Activated CD4-positive, alpha-beta T cell treated with anti-CD3 and anti-CD28 coated beads, Interleukin-2, amount 10 ng/mL, durations not matched to agents 7 days and 5 days (primary cell): Measurements from ENCODE around the gene DACH1. TPM values are rescaled to one million over a fixed set of nuclear protein-coding genes. Genes with fewer than 3 reads are reported as not detected.
"Not testable (repeated sequence)": the region's sequence is repeated elsewhere in the genome, so short reads cannot be mapped to it uniquely, and the experiment has no call there.

Experiments
- CTCF ChIA-PET: fragments of 350-600 bp; sonication (Branson Sonifier 250); formaldehyde crosslinking; loops from one replicate; lab custom pipeline; 2021; ENCODE audit warnings: antibody characterized with exemption; lab: Charles Lee
- POLR2A ChIA-PET: fragments of 350-600 bp; sonication (Branson Sonifier 250); formaldehyde crosslinking; loops from one replicate; lab custom pipeline; 2021; ENCODE audit warnings: antibody characterized with exemption; lab: Charles Lee
- DNase-seq: peaks from one replicate; pipeline ENCODE4 v3.0.0-alpha.2; 2020
- H3K27ac Mint-ChIP-seq: one replicate; pipeline ENCODE4 v1.8.0; 2021; ENCODE audit warnings: mild to moderate bottlenecking, moderate library complexity, mixed read lengths
- H3K27me3 Mint-ChIP-seq: one replicate; pipeline ENCODE4 v1.8.0; 2021; ENCODE audit warnings: mixed read lengths
- H3K36me3 Mint-ChIP-seq: one replicate; pipeline ENCODE4 v1.8.0; 2021; ENCODE audit warnings: low read depth, mixed read lengths
- H3K4me1 Mint-ChIP-seq: one replicate; pipeline ENCODE4 v1.8.0; 2021; ENCODE audit warnings: mixed read lengths
- H3K4me3 Mint-ChIP-seq: one replicate; pipeline ENCODE4 v1.8.0; 2021; ENCODE audit warnings: mild to moderate bottlenecking, moderate library complexity, mixed read lengths
- H3K9me3 Mint-ChIP-seq: one replicate; pipeline ENCODE4 v1.8.0; 2021; ENCODE audit warnings: mixed read lengths
- total RNA-seq, 2 experiments: library from RNA; stranded (reverse); gene quantifications; one replicate each; pipeline ENCODE4 v1.2.3, GENCODE V29; 2021

DACH1 gene
- total RNA-seq, 2 experiments from 2014 or later: not detected

DNA sequence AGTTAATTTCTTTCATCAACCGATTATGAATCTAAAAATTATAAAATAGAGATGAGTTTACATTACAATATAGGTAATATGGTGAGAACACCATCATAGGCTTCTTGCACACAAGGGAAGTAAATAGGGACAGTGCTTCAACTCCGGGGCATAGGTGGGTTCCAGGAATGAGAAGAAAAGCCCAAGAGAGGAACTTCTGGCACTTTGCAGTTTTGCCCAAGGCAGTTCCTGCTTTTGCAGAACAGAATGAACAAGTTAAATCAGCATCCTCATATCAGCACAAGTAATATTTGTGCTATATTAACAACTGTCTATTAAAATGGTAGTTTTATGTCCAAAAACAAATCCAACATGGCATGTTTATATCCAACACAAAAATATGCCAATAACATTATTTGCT lies 60.1 kb downstream of the DACH1 start:
- POLR2A ChIA-PET: no interaction called here
- no peak for DNase-seq
- no peaks in the 10 kb centered on the region for H3K9me3 Mint-ChIP-seq
- H3K4me1 Mint-ChIP-seq: no peaks in the 10 kb centered on the region
- H3K4me3 Mint-ChIP-seq: no peak overlapping the region
- H3K27me3 Mint-ChIP-seq: no peaks in the 10 kb centered on the region
- H3K27ac Mint-ChIP-seq: no peak overlapping the region
- CTCF ChIA-PET: no interaction called here
- no peaks in the 10 kb centered on the region for H3K36me3 Mint-ChIP-seq

DNA sequence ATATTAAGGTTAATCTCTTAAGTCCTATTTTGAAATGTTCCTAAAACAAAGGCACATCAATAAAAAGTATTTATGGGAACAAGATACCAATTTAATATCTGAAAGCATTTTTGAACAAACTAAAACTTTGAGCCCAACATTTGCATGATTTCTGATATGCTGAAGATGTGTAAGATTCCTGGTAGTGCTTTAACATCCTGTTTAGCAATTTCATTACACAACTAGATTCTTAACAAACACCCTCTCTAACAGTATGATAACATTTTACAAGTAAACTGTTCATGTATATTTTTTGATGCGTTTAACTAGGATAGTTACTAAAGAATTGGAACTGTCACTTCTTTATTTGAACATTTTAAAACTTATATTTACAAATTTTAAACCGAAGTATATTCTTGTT lies 63.9 kb downstream of the DACH1 start:
- Mint-ChIP-seq H3K27ac (no peak overlapping the region), H3K4me3 (no peak overlapping the region), H3K9me3 (no peaks in the 10 kb centered on the region), H3K27me3 (no peaks in the 10 kb centered on the region), H3K36me3 (no peaks in the 10 kb centered on the region), H3K4me1 (no peaks in the 10 kb centered on the region)
- POLR2A ChIA-PET: no interaction called here
- CTCF ChIA-PET: no interaction called here
- DNase-seq: no peak

DNA sequence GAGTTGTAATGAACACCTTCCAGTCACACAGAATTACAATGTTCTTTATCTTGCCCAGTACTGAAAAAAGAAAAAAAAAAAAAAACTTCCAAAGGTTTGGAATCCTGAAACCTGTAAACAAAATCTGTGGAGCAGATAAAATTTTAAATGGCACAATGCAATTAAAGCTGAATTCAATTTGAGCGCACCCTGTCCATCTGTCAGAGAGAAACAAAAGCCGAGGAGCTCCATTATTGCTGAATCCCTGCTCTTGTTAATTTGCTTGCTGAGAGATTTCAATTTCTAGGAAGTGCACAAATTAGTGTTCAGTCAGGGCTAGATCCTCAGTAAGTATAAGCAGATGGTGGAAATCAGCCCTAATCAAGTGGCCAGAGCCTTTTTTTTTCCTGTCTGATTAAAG lies 65.2 kb downstream of the DACH1 start:
- no peaks in the 10 kb centered on the region for H3K4me1 Mint-ChIP-seq
- H3K36me3 Mint-ChIP-seq: no peaks in the 10 kb centered on the region
- H3K27ac Mint-ChIP-seq: no peak overlapping the region
- H3K27me3 Mint-ChIP-seq: no peaks in the 10 kb centered on the region
- H3K4me3 Mint-ChIP-seq: no peak overlapping the region
- H3K9me3 Mint-ChIP-seq: no peaks in the 10 kb centered on the region
- POLR2A ChIA-PET: no interaction called here
- CTCF ChIA-PET: interaction anchor here (0.6 kb wide), 2 partner anchors 282 to 1121 kb away, joined by 3 to 4 read pairs; no protein-coding TSS in a partner anchor
- no peak for DNase-seq

DNA sequence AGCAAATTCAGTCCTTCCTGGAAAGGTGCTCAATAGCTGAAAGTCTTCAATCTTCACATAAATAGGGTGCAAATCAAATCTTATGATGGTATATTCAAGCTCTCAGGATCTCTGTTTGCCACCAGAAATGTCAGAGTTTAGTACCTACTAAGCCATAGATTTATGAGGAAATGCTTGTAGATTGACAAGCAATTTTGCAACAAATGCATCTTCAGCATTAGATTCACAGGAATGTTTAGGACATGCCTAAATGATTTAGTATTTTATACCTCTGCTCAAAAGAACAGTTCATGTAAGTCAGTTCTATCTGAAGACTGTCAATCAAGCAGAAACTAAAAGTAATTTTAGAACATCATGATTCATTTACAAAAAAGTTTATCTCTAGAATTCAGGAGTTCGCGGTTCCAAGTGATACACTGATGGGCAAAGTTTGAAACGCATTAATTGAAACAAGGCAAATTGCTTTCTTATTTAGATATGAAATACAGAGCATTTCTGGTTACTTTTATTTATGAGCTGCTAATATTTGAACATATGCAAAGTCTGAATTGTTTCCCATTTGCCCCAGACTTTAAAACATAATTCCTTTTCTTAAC lies 65.7 kb downstream of the DACH1 start:
- DNase-seq: no peak
- POLR2A ChIA-PET: no interaction called here
- Mint-ChIP-seq H3K27me3 (no peaks in the 10 kb centered on the region), H3K9me3 (no peaks in the 10 kb centered on the region), H3K4me3 (no peak overlapping the region), H3K4me1 (no peaks in the 10 kb centered on the region), H3K27ac (no peak overlapping the region), H3K36me3 (no peaks in the 10 kb centered on the region)
- CTCF ChIA-PET: no interaction called here

DNA sequence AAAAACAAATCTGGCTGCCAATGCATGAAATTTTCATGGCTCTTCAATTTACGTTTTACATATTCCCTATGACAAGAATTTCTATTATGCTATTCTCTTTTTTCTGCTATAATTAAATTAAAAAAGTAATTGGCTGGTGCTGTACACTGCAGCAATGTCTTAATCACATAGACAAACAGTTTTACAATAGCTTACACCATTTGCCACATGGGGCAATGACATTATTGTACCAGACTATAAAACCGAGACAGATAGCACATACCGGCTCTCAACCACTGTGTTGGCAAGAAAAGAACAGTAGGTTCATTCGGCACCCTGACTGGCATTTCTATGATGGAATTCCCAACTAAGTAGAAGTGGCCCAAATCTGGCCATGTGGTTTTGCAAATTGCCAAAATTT lies 67.7 kb downstream of the DACH1 start:
- H3K4me3 Mint-ChIP-seq: no peak overlapping the region
- H3K9me3 Mint-ChIP-seq: no peaks in the 10 kb centered on the region
- no peaks in the 10 kb centered on the region for H3K36me3 Mint-ChIP-seq
- no peaks in the 10 kb centered on the region for H3K4me1 Mint-ChIP-seq
- H3K27me3 Mint-ChIP-seq: no peaks in the 10 kb centered on the region
- ChIA-PET POLR2A (no interaction called here), CTCF (no interaction called here)
- H3K27ac Mint-ChIP-seq: no peak overlapping the region
- DNase-seq: no peak

DNA sequence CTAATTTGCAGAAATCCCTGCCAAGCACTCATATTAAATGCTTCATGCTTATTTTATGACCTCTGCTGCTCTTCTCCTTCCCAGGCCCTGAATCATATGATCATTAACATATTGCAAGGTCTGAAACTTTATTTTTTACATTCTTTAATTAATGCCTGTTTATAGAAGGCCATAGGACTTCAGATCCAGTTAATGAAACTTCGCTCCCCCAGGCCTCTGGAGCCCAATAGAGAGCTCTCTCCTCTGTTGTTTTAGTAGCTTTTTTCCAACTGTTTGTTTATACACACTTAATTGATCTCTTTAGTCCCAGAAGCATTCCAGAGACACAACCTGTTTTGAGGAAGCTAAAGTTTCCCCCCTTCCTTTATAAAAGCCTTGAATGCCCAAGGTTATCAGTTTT lies 68.3 kb downstream of the DACH1 start:
- H3K27ac Mint-ChIP-seq: no peak overlapping the region
- H3K4me3 Mint-ChIP-seq: no peak overlapping the region
- ChIA-PET CTCF (no interaction called here), POLR2A (no interaction called here)
- no peaks in the 10 kb centered on the region for H3K4me1 Mint-ChIP-seq
- no peaks in the 10 kb centered on the region for H3K36me3 Mint-ChIP-seq
- no peaks in the 10 kb centered on the region for H3K27me3 Mint-ChIP-seq
- H3K9me3 Mint-ChIP-seq: no peaks in the 10 kb centered on the region
- no peak for DNase-seq

DNA sequence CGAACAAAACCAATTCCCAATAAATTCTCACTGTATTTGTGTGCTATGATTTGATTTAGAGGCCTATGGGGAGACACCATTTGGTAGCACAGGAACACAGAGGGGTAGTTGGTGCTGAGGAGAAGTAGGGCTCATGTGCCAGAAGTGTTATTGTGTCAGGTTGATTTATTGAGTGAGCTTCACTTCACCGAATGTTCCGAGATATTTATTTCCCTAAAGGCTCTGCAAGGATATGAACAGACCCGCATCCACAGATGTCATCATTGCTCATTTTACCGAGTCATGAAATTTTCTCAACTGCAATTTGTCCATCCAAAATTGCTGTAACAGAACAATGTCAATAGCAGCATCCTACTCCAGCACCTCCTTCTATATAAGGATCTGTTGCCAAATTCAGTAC lies 69.5 kb downstream of the DACH1 start:
- Mint-ChIP-seq H3K27ac (no peak overlapping the region), H3K4me3 (no peak overlapping the region), H3K4me1 (no peaks in the 10 kb centered on the region), H3K27me3 (no peaks in the 10 kb centered on the region), H3K9me3 (no peaks in the 10 kb centered on the region), H3K36me3 (no peaks in the 10 kb centered on the region)
- POLR2A ChIA-PET: no interaction called here
- no peak for DNase-seq
- CTCF ChIA-PET: no interaction called here

DNA sequence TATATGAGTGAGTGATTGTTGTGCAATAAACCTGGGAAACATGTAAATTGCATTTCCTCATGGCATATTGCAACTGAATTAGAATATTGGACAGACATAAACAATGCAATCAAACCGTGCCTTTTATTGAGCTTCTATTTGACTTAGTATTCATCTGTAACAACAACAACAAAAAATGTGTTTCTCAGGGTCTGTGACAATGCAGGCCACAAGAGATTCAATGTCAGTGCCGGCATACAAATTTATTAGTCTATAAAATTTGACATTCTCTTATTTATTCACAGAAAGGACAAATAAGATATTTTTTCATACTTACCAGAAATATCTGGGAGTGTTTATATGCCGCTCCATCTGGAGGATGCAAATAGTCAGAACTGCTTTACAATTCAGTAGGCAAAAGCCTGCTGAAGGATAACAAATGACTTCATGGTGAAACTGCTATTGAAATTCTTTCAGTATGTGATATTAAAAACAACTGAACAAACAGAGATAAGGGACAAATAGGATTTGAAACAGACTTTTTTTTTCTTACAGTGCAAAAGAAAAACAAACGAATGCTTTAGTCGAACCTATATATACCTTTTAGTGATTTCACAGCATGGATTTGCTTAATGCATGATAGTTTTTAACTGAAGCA lies 77.2 kb downstream of the DACH1 start:
- CTCF ChIA-PET: no interaction called here
- H3K4me3 Mint-ChIP-seq: no peak overlapping the region

DNA sequence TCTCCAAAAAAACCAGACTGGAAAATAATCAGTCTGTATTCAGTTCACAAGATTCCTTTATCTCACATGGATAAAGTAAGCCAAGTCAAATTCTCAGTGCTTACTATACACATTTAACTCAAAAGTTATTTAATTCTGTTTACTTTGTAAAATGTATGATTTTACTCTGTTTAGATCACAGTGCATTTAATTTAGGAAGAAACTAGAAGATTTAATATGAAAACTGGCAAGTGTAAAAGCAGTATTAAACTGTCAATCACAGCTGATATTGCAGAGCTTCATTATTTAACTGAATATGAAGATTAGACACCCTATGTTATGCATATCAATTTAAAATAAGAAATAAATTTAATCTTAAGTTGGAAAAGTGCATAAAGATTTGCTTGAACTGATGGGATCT lies 78.0 kb downstream of the DACH1 start:
- CTCF ChIA-PET: no interaction called here
- Mint-ChIP-seq H3K36me3 (no peaks in the 10 kb centered on the region), H3K4me1 (no peaks in the 10 kb centered on the region)

More for the DNA sequence above, 77.2 kb downstream of the DACH1 start:
- H3K36me3 Mint-ChIP-seq: no peaks in the 10 kb centered on the region
- no peak for DNase-seq
- H3K27ac Mint-ChIP-seq: no peak overlapping the region
- POLR2A ChIA-PET: no interaction called here
- H3K9me3 Mint-ChIP-seq: no peaks in the 10 kb centered on the region
- H3K4me1 Mint-ChIP-seq: no peaks in the 10 kb centered on the region
- no peaks in the 10 kb centered on the region for H3K27me3 Mint-ChIP-seq

DNA sequence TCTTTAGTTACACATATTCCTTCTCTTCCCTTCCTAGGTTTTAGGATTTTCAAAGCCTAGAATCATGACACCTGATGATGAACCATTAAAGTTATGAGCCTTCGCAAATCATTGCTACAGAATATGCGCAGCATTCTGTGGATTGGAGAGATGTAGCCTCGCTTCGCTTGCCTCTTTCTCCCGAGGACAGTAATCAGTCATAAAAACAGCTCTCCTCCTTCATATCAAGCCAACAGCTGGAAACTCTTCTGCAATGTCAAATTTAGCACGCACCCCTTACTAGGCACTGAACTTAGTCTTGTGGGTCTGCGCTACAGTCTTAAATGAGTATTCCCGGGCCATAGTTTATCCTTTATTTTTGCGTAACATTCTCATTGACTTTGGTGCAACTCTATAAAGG lies 79.6 kb downstream of the DACH1 start:
- H3K9me3 Mint-ChIP-seq: no peaks in the 10 kb centered on the region
- ChIA-PET POLR2A (no interaction called here), CTCF (interaction anchor here (0.6 kb wide), 1 partner anchor 40 kb away, joined by 3 read pairs; no protein-coding TSS in a partner anchor)
- DNase-seq: no peak
- H3K4me3 Mint-ChIP-seq: no peak overlapping the region
- H3K27ac Mint-ChIP-seq: no peak overlapping the region
- no peaks in the 10 kb centered on the region for H3K36me3 Mint-ChIP-seq
- H3K27me3 Mint-ChIP-seq: no peaks in the 10 kb centered on the region
- H3K4me1 Mint-ChIP-seq: no peaks in the 10 kb centered on the region

More for the DNA sequence above, 78.0 kb downstream of the DACH1 start:
- POLR2A ChIA-PET: no interaction called here
- no peak overlapping the region for H3K4me3 Mint-ChIP-seq
- DNase-seq: no peak
- no peaks in the 10 kb centered on the region for H3K27me3 Mint-ChIP-seq
- H3K27ac Mint-ChIP-seq: no peak overlapping the region
- no peaks in the 10 kb centered on the region for H3K9me3 Mint-ChIP-seq

DNA sequence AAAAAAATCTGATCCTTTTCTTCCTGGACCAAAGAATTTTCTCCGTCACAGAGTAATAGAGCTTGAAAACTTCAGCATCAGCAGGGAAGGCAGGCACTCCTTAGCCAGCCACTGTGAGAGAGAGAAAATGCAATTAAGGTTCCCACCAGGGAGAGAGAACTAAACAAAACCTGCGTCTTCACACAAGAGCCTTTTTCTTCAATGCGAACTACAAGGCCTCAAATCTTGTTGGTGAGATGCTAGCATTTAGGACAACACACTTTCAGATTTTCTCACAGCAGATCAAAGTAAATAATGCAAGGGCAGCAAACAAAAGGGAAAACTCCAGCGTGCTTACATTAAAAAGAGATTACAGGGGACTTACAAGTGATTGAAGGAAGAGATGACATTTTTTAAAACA lies 80.1 kb downstream of the DACH1 start:
- no peaks in the 10 kb centered on the region for H3K9me3 Mint-ChIP-seq
- no peaks in the 10 kb centered on the region for H3K4me1 Mint-ChIP-seq
- ChIA-PET POLR2A (no interaction called here), CTCF (no interaction called here)
- H3K27me3 Mint-ChIP-seq: no peaks in the 10 kb centered on the region
- H3K27ac Mint-ChIP-seq: no peak overlapping the region
- no peak for DNase-seq
- H3K4me3 Mint-ChIP-seq: no peak overlapping the region
- no peaks in the 10 kb centered on the region for H3K36me3 Mint-ChIP-seq

DNA sequence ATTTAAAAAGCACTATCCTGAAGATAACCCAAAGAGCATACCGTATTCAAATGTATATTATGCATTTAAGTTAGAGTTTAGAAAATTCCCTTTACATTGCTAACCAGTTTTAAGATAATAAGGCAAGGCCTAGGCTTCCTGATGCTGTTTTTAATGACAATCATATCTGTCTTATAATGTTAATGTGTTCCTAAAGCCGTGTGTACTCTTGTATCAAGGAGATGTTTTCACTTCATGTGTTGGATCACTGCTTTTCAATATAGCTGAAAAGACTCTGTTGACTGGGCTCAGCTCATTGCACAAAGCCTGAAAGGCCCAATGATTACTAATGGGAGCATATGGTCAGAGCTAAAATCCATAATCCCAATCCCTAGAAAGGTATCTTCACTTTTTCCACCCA lies 81.6 kb downstream of the DACH1 start:
- CTCF ChIA-PET: no interaction called here
- H3K36me3 Mint-ChIP-seq: no peaks in the 10 kb centered on the region
- H3K4me1 Mint-ChIP-seq: no peaks in the 10 kb centered on the region
- POLR2A ChIA-PET: no interaction called here
- no peaks in the 10 kb centered on the region for H3K9me3 Mint-ChIP-seq
- DNase-seq: no peak
- H3K27me3 Mint-ChIP-seq: no peaks in the 10 kb centered on the region
- no peak overlapping the region for H3K4me3 Mint-ChIP-seq
- H3K27ac Mint-ChIP-seq: no peak overlapping the region

DNA sequence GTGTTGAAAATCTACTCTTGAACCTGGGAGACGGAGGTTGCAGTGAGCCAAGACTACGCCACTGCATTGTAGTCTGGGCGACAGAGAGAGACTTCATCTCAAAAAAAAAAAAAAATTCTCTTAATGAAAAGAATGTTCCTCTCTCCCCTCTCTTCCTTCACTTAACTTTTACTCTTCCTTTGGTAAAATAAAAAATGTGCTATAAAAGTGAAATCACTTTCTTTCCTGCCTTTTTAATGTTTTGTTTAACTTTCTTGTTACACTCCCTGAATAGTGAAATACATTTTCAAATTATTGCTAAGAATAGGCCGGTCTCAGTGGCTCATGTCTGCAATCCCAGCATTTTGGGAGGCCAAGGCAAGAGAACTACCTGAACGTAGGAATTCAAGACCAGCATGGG lies 86.5 kb downstream of the DACH1 start:
- ChIA-PET CTCF (no interaction called here), POLR2A (no interaction called here)
- DNase-seq: no peak
- no peaks in the 10 kb centered on the region for H3K36me3 Mint-ChIP-seq
- no peak overlapping the region for H3K4me3 Mint-ChIP-seq
- no peaks in the 10 kb centered on the region for H3K27me3 Mint-ChIP-seq
- no peaks in the 10 kb centered on the region for H3K4me1 Mint-ChIP-seq
- H3K27ac Mint-ChIP-seq: no peak overlapping the region
- no peaks in the 10 kb centered on the region for H3K9me3 Mint-ChIP-seq

DNA sequence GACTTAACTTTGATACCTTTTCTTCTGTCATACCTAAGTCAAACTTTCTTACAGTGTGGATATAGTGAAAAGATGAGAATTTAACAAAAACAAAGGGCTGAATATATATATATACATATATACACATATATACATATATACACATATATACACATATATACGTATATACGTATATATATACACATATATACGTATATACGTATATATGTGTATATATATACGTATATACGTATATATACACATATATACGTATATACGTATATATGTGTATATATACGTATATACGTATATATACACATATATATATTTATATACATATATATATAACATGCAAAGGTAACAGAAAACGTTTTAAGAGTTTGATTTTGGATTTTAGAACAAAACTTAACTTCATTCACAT lies 88.0 kb downstream of the DACH1 start:
- H3K4me1 Mint-ChIP-seq, H3K27me3 Mint-ChIP-seq, POLR2A ChIA-PET, H3K9me3 Mint-ChIP-seq, H3K27ac Mint-ChIP-seq, H3K36me3 Mint-ChIP-seq, H3K4me3 Mint-ChIP-seq, CTCF ChIA-PET, DNase-seq: not testable (repeated sequence)
